GM19438 (cell line): Measurements from ENCODE around the gene KIF3A.

Experiments used
- ATAC-seq: cut with Tn5 transposase; IDR thresholded peaks from one replicate; pipeline ENCODE4 v1.9.1; 2021; ENCODE audit warnings: low read depth; ENCODE audit not compliant: unreplicated experiment

KIF3A gene

GRCh38 chr5:132736853-132737833, at the start of gene KIF3A:
TSS of gene KIF3A (minus strand) at chr5:132737546. CDS start at chr5:132737419, 127 bp downstream.
- ATAC-seq = peak; percentile 92

DNA sequence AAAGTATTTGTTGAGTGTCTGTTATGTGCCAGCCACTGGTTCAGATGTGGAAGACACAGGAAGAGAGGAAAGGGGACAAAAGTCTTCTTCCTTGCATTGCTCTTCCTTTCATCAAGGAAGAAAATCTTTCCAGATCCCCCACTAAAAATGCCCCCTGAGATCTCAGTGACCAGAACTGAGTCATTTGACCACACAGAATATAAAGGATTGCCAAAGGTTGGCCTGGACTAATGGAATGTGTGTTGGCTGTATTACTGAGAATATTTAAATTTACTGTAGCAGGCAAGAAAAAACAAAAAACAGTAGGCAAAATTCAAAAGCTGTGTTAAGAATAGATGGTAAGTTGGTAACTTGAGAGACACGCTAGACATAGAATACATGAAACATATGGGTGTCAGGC, 49.7 kb upstream of the KIF3A start:
- no peak for ATAC-seq

DNA sequence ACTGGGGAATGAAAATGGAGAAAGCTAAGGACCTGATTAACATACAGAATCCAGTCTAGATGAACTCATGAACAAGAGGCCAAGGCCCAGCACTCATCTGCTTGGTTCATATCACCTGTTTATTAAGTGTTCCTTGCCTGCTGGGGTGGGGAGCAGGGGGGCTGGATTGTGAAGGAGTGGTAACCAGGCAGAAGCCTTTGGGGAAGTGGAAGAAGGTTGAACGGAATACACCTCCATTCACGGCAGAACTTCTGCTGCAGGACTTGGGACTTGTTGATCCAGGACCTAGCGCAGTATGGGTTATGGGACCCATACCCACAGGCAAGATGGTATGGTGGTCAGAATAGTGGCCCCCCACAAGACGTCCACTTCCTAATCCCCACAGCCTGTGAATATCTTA, 48.5 kb upstream of the KIF3A start:
- ATAC-seq = no peak

GRCh38 chr5:132785365-132785764, 48.0 kb upstream of the KIF3A start:
- no peak for ATAC-seq

GRCh38 chr5:132782101-132782500, 44.8 kb upstream of the KIF3A start:
- ATAC-seq = no peak

GRCh38 chr5:132781029-132781428, 43.7 kb upstream of the KIF3A start:
- ATAC-seq = no peak

DNA sequence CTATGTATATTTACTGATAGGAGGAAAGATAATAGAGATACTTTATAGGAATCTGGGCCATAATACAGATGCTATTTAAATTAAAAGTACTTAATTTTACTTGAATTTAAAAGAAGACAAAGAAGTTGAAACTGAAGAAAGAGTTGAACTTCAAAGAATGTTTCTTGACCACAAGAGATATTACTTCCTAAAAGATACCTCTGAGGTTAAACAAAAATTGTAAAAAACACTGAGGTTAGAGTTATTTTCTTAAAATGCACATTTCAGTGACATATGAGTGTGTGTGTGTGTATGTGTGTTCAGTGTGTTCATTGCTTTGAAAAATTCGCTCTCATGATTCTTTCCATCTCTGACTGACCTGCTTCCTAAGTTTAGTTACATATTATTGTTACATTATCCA, 43.2 kb upstream of the KIF3A start:
- ATAC-seq = no peak

DNA sequence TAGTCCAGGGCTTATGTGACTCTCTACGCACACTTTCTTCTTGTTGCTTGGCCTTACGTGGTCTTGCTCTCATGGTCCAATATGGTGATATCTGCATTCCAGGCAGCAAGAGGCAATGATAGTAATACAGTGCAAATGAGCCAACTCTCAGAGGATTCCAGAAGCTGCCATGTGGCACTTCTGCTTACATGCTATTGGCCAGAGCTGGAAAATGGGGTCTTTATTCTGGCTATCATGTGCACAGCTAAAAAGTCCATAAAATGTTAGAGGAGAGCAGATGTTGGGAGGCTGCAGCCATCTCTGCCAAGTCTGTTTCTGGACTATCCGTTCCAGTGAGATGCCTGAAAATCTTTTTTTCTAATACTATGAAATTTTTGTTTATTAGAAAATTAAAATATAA, 42.6 kb upstream of the KIF3A start:
- no peak for ATAC-seq

GRCh38 chr5:132778856-132779255, 41.5 kb upstream of the KIF3A start:
- no peak for ATAC-seq

DNA sequence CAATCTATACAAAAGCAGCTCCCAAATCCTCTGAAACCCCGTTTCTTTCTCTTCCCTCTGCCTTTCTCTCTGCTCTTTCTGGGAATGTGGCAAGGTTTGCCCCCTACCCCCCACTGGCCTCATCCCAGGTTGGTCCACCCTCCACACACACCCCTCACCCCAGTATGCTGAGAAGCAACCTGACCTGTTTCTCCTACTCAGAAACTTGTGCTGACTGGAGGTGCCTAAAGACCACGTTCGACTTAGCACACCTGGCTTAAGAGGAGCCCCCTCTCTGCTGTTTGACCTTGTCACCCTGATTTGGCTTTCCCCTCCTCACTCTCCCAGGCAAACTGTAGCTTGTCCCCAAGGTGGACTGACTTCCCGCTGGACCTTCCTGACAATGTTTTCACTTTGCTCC, 40.8 kb upstream of the KIF3A start:
- no peak for ATAC-seq

- ATAC-seq = peak; percentile 66
Measured at GRCh38 chr5:132777209-132778069, 40.1 kb upstream of the KIF3A start, which contains the start of gene SEPTIN8. TSS of gene SEPTIN8 (minus strand) at chr5:132777239. CDS start at chr5:132777137, 102 bp downstream.

GRCh38 chr5:132776938-132777208, 39.5 kb upstream of the KIF3A start:
- no peak for ATAC-seq

DNA sequence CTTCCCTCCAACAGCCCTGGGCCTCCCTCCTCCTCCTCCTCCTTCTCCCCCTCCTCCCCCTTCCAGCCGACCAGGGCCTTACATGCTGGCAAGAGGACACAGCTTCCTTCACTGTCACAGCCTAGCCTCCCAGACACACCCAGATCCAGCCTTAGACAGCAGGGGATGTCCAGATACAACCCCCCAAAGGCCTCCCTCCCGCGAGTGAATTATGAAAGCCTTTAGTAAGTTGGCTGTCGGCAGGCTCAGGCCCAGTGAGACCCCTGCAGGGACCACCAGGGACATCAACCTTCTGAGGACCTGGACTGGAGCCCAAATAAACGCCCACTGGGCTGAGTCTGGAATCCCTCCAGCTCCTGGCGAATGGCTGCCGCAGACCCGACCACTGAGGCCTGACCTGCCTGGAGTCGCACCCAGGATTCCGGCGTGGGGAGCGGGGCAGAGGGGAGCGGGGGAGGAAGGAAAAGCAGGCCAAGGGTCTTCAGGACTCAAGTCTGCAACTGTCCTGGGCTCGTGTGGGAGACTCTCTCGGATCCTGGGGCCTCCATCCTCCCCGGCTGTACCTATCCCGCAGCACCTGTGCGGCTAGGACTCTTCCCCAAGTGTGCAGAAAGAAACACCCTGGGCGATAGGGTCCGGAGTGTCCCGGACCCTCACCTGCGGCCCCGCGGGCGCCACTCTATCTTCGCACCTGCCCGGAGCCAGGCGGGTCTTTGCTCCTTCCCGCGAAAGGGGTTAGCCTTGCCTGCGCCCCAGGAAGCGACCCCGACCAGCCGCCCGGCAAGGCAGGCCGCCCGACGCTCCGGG, 39.0 kb upstream of the KIF3A start:
- ATAC-seq = peak; percentile 24

- no peak for ATAC-seq
Measured at GRCh38 chr5:132775476-132775961, 38.2 kb upstream of the KIF3A start.

GRCh38 chr5:132774896-132775295, 37.5 kb upstream of the KIF3A start:
- no peak for ATAC-seq

DNA sequence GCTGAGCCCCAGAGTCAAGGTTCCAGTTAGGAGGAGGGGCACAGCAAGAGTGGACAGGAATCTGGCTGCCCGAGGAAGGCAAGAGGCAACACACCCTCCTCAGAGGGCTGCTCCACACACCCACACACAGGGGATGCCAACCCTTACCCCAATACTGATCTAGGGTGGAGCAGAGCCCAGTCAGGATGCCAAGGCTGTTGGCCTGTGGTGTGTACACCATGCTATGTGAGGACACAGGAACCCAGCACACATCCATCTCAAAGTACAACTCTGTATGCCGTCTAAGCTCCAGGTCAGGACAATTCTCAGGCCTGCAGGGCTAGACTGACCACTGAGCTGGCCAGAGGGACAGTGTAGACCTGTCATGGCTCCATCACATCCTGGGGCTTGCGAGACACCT, 37.1 kb upstream of the KIF3A start:
- ATAC-seq = no peak

DNA sequence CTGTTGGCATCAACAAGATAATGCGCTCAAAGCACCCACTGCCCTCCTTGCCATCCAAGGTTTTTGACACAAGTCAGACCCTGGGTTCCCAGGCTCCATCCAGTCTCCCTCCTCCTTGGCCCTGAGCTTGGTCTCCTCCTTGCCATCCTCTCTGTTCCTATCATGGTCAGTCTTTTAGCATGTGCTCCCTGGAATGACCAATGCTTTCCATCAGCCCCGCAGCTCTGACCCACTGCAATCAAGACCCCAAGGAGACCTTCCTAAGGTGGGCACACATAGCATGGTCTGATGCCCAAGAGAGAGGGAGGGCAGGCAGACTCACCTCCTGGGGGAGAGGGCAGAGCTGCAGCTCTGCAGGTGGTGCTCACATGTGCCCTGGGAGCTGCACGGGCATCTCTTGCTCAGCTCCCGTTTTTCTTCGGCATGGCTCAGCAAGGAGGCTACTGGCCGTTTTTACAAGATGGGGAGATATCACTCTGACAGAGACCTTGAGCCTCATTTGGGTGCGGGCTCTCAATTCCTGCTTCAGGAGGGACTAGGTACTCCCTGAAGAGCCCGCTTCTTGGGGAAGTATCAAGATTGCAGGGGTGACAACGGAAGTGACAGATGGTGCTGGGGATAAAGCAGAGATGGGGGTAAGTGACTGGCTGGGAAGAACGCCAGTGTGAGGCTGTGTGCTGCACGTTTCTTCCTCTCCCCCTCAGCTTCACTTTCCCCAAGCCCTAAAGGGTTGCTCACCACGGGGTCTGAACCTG, 36.4 kb upstream of the KIF3A start:
- ATAC-seq = no peak

GRCh38 chr5:132773114-132773513, 35.8 kb upstream of the KIF3A start:
- no peak for ATAC-seq

DNA sequence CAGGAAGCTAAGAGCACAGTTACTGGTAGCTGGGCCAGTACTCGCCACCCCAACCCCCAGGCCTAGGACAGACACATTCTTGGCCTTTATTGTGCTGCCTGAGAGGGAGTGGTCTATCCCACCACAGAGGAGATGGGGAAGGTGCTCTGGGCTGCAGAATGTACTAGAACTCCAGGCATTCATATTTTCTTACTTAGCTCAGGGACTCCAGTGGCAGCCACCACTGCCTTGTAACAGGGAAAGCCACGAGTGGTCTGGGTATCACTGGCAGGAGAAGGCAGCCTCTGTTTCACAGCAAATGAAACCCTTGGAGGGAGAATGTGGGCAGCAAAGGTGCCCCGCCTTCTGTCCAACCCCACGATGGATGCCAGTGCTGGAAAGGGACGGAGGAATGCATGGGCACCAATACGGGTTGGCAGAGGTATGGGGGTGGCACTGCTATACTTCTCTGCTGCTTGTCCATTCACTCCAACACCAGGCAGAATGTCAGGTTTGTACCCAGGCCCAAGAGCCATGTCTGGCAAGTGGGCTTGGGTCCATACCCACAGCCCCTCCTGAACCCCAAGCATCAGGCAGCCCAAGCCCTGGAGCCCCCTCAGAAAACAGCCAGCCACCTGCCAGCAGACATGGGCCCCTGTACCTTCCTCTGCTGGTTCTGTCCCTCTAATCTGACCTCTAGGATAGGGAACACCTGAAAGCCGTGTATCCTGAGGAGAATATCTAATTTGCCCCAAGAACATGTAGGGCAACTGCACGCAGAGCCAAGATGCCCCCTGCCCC, 35.1 kb upstream of the KIF3A start:
- no peak for ATAC-seq
